Measurements from ENCODE around the gene KAZN.
"Not testable (repeated sequence)": the region's sequence is repeated elsewhere in the genome, so short reads cannot be mapped to it uniquely, and the experiment has no call there.

The KAZN gene

DNA sequence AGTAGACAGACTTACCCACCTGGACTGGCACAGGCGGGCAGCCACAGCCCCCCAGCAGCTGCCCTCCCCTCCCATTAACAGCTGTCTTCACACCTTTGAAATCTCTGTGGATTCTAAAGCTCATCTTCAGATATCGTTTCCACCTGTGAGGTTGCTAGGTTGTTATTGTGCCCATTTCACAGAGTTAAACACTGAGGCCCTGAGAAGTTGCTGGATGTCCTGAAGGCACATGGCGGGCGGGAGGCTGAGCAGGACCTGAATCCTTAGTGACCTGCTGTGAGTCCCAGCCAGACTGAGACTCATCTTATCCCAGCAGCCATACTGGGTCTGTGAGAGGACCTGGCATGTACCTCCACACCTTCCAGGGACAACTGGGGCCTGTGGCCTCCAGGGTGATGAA lies 420.3 kb downstream of the KAZN start:
- DNase-seq: no peak

DNA sequence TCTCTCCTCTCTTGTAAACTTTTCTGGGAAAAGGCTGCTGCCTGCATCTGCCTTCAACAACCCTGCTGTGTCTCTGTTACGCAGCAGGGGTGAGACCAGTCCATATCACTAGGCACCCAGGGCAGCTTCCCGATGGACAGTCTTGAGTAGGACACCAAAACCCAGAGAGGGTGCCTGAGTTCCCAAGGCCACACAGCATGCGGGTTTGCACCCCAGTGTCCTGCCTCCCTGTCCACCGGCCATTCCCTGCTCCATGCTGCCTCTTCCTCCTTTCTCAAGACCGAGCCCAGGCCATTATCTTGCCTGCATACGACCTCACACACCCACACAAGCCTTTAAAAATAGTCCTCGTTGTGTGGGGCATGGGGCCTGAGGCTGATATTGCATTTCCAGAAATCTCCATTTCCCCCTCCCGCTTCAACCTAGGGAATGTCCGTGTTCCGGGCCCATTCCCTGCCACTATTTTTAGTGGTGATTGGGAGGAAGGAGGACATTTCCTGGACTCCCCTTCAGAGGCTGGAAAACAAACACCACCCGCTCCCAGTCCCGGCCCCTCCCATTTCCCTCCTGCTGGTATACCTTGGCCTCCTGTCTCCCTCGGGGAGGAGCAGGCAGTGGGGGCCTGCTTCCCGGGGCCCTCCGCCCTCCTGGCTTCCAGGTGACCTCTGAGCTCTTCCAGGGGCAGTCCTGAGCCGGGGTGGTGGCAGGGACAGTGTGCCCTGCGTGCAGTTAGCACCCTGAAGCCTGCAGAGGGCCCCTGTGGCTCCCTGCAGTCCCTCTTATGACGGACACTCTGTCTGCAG lies 422.7 kb downstream of the KAZN start:
- DNase-seq: no peak

GRCh38 chr1:15022048-15022447 lies 423.6 kb downstream of the KAZN start:
- no peak for DNase-seq

DNA sequence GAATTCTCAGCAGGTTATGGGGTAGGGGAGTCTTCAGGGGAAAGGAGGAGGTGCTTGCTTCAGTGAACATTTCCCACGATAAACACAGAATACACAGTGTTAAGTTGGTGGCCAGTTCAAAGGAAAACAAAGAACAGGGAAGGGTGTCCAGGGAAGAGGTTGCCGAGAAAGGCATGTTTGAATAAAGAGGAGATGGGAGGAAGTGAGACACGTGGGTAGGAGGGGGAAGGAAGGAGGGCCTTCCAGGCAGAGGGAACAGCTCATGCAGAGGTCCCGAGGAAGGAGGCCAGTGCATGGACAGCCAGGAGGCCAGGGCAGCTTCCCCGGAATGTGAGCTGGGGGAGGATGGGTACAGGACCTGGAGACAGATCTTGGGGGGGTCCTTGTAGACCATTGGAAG lies 424.7 kb downstream of the KAZN start:
- no peak for DNase-seq

DNA sequence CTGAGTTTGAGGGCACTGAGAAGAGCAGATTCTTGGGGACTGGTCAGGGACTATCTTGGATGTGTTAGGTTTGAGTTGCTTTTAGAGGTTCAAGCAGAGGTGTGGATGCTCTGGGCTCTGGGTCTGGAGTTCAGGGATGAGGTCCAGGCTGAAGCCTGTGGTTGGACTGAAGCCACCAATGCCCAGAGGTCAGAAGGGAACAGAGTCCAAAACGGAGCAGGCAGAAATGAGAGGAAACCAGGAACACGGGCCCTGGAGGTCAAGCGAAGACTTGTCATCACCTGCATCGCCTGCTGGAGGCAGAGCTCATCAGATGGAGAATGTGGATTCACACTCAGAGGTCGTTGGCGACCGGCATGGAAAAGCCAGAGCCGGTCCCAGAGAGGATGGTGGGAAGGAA lies 425.5 kb downstream of the KAZN start:
- no peak for DNase-seq

DNA sequence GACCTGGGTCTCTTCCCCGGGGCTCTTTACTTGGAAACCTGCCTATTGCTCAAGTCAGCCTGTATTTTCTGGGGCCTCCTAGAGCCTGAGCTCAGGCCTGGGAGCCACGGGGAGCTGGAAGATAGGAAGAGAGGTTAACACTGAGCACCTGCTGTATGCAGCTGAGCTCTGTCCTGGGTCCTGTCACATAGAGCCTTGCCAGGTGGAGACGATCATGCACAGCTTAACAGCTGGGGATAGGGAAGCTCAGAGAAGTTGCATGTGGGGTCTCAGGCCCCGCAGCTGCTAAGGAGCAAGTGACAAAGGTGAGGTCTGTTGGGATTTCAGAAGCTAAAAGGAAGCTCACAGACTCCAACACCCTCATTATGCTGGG lies 427.6 kb downstream of the KAZN start:
- no peak for DNase-seq

DNA sequence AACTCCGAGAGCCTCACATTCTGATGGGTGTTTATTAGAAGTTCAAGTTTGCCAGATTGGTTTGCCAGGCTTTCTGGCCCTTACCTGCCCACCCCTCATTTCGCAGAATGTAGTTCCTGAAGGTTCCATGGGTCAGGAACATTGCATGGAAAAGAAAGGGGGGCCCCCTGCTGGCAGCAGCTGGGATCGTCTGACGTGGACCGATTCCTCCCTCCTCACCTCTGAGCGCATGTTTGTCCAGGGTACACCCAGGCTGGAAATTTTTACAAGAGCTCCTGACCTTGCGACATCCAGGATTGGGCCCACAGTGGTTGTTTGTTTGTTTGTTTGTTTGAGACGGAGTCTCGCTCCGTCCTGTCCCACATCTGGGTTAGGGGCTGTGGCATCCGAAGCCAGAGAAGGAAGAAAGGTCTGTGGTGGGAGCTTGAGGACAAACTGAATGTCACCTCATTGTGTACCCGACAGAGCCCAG lies 429.1 kb downstream of the KAZN start:
- DNase-seq: peak; percentile 12 to 79

DNA sequence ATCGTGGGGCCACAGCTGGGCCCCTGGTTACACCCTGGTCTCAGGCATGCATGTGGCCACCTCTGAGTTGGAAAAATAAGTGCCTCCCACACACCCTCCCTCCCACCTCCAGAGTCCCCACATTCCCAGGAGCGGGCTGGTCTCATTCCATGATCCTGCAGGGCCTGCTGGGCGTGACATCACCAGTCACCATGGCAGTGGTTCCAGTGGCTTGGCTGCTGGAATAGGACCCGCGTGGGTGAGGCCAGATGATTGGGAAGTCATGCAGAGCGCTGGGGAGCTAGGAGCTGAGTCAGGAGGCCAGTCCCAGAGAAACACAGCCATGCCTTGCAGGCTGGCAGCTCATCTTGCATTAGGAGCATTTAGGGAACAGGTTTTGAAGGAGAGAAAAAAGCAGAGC lies 429.6 kb downstream of the KAZN start:
- DNase-seq: peak; percentile 18 to 63

GRCh38 chr1:15028616-15029015 lies 430.1 kb downstream of the KAZN start:
- no peak for DNase-seq

- DNase-seq: no peak
Measured at GRCh38 chr1:15029036-15029435, 430.6 kb downstream of the KAZN start.

DNA sequence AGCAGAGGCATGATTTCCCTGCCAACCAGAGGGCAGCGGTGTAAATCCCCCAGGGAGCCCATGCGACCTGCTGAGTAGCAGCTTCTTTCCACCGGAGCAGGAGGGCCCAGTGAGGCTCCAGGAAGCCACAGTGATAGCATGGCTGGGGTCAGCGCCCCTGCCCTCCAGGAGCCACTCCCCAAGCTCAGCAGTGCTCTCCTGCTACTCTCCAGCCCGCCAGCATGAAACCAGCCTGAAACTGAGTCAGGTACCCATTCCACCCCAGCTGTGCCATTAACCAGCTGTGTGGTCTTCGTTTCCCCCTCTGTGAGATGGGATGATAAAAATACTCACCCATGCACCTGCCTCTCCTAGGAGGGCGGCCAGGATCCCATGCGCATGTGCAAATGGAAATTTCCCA lies 431.3 kb downstream of the KAZN start:
- no peak for DNase-seq

DNA sequence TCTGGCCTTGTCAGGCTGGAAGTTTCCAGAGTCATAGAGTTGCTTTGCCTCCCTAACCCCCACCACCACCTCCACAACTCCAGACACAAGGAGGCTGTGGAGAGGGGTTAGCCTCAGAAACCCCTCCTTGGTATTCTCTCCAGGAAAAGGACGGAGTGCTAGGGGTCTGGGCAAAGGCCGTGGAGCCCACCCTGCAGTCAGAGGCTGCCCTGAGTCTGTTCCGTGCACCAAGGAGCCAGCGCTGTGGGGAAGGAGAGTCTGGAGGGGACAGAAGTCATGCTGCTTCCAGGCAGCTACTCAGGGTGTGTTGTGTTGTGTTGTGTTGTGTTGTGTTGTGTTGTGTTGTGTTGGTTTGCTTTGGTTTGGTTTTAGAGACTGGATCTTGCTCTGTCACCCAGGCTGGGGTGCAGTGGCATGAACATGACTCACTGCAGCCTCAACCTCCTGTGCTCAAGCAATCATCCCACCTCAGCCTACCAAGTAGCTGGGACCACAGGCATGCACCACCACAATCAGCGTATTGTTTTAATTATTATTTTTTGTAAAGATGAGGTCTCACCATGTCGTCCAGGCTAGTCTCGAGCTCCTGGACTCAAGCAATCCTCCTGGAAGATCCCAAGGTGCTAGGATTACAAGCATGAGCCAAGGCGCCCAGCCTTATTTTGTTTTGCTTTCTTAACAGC lies 432.9 kb downstream of the KAZN start:
- DNase-seq: no peak

GRCh38 chr1:15033264-15033663 lies 434.8 kb downstream of the KAZN start:
- DNase-seq: no peak

DNA sequence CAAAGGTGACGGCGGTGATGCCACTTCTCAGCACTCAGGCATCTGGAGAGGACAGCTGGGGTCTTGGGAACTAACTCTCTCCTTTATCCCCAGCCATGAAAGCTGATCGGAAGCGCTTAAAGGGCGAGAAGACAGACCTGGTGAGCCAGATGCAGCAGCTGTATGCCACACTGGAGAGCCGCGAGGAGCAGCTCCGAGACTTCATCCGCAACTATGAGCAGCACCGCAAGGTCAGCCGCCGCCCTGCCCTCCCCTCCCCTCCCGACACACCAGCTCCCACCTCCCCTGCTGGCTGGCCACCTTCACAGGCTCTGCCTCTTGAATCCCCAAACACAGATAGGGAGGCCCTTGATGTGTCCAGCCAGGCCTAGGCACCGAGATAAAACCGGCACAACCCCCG lies 436.2 kb downstream of the KAZN start:
- DNase-seq: no peak

GRCh38 chr1:15035236-15035635 lies 436.8 kb downstream of the KAZN start:
- DNase-seq: no peak

DNA sequence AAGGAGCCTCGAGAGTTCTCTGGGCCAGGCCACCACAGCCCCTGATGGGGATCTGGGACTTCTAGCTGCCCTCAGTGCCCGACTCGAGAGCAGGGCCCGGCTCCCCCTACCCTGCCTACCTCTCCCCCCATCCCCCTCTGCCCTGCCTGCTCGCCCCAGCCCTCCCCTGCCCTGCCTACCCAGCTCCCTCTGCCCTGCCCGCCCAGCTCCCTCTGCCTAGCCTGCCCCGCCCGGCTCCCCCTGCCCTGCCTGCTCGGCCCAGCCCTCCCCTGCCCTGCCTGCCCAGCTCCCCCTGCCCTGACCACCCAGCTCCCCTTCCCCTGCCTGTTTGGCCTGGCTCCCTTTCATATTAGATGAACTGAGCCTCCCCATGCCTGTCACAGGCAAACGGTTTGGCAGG lies 437.6 kb downstream of the KAZN start:
- DNase-seq: no peak

DNA sequence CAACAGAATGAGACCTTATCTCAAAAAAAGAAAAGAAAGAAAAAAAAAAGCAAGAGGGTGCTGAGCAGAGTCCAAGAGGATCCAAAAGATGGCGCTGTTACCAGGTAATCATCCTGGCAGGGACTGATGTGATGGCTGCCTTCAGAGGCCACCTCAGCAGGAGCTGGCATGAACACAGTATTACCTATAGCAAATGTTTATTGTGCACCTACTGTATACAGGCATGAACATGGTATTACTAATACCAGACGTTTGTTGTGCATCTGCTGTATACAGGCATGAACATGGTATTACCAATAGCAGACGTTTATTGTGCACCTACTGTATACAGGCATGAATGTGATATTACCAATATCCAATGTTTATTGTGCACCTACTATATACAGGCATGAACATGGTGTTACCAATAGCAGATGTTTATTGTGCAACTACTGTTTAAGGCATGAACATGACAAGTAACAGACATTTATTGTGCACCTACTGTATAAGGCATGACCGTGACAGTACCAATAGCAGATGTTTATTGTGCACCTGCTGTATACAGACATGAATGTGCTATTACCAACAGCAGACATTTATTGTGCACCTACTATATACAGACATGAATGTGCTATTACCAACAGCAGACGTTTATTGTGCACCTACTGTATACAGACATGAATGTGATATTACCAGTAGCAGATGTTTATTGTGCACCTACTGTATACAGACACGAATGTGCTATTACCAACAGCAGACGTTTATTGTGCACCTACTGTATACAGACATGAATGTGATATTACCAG lies 439.9 kb downstream of the KAZN start:
- no peak for DNase-seq

DNA sequence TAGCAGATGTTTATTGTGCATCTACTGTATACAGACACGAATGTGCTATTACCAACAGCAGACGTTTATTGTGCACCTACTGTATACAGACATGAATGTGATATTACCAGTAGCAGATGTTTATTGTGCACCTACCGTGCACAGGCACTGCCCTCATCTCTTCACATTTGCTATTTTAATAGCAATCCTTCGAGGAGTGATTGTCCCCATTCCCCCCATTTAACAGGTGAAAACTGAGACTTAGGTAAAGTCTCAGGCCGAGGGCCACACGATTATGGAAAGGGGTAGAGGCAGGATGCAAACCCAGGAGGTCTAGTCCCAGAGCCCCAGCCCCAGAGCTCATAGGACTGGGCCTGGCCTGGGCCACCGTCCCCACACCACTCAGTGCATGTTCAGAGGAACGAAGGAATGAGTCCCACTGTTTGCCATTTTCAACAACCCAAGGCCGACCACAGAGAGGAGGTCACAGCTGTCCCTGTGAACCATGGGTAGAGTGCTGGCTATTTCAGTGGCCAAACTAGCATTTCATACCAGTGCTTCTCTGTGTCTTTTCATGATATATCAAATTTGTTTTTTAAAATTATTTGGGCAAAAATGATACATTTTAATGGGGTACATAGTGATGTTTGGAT lies 440.6 kb downstream of the KAZN start:
- no peak for DNase-seq

- DNase-seq: no peak
Measured at GRCh38 chr1:15039901-15040300, 441.4 kb downstream of the KAZN start.

DNA sequence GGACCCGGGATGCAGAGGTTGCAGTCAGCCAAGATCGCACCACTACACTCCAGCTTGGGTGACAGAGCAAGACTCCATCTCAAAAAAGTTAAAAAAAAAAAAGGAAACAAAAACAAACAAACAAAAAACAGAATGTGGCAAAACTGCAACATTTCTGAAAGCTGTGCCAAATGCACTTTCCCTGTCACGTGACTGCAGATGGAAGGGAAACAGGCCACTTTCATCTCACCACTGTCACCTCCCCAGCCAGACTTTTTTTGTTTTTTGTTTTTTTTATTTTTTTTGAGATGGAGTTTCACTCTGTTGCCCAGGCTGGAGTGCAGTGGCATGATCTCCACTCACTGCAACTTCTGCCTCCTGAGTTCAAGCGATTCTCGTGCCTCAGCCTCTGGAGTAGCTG lies 442.2 kb downstream of the KAZN start:
- DNase-seq: not testable (repeated sequence)

GRCh38 chr1:15042866-15043265 lies 444.4 kb downstream of the KAZN start:
- no peak for DNase-seq

- DNase-seq: no peak
Measured at GRCh38 chr1:15043934-15044333, 445.4 kb downstream of the KAZN start.

- DNase-seq: no peak
Measured at GRCh38 chr1:15045123-15045522, 446.6 kb downstream of the KAZN start.

All from inflammatory macrophage treated with lipopolysaccharide for 1 hour (primary cell).